Small intestine (tissue), 7 donors: ENCODE data around the gene TNNC1. TPM values are rescaled to one million over a fixed set of nuclear protein-coding genes. Genes with fewer than 3 reads are reported as not detected.

Source experiments
- DNase-seq, 2 donors: peaks; one replicate each; pipeline versions ENCODE4 v3.0.0 to v3.0.0-alpha.2; 2013
- FAIRE-seq: peaks from 2 replicates; lab custom pipeline; 2012; peaks lifted over from hg19 to GRCh38; lab: Jason Lieb, UNC
- H3K27ac ChIP-seq, 3 donors: one replicate each; pipeline ENCODE4 v1.5.1; 2013; ENCODE audit warnings: low read length in 2 of 3, mild to moderate bottlenecking in 2 of 3, control low read depth in 1 of 3, inconsistent platforms in 1 of 3, low read depth in 1 of 3, moderate library complexity in 1 of 3
- H3K27me3 ChIP-seq, 3 donors: one replicate each; pipeline ENCODE4 v1.6.1; 2013; ENCODE audit warnings: low read length in 3 of 3, inconsistent platforms in 1 of 3; ENCODE audit not compliant: control insufficient read depth in 3 of 3, insufficient read depth in 3 of 3
- H3K36me3 ChIP-seq, 3 donors: one replicate each; pipeline ENCODE4 v1.6.1; 2013; ENCODE audit warnings: low read length in 3 of 3, inconsistent platforms in 1 of 3, low read depth in 1 of 3, mild to moderate bottlenecking in 1 of 3, moderate library complexity in 1 of 3; ENCODE audit not compliant: control insufficient read depth in 3 of 3, insufficient read depth in 2 of 3
- H3K4me1 ChIP-seq, 3 donors: one replicate each; pipeline ENCODE4 v1.6.1; 2013; ENCODE audit warnings: low read length in 2 of 3, inconsistent platforms in 1 of 3, low read depth in 1 of 3, mild to moderate bottlenecking in 1 of 3, moderate library complexity in 1 of 3; ENCODE audit not compliant: control insufficient read depth in 3 of 3, insufficient read depth in 2 of 3
- H3K4me3 ChIP-seq, 3 donors: one replicate each; pipeline ENCODE4 v1.5.1; 2013; ENCODE audit warnings: low read length in 3 of 3, control low read depth in 1 of 3, inconsistent platforms in 1 of 3, low read depth in 1 of 3, mild to moderate bottlenecking in 1 of 3, moderate library complexity in 1 of 3
- H3K9me3 ChIP-seq, 2 donors: one replicate each; pipeline ENCODE4 v1.6.1; 2013; ENCODE audit warnings: low read depth in 1 of 2, low read length in 1 of 2; ENCODE audit not compliant: control insufficient read depth in 2 of 2, insufficient read depth in 1 of 2
- WGBS, 3 donors: extraction: QIAGEN DNeasy Blood & Tissue Kit; methylation state at CpG; one replicate each; pipeline ENCODE4 v1.1.7; 2013; 5-methylcytosine and 5-hydroxymethylcytosine counted together
- polyA plus RNA-seq, 4 donors: library from polyadenylated mRNA; stranded (reverse) in 3 of 4; unstranded in 1 of 4; fragments of 200-250 nt in 3 of 4; fragments of 120-200 nt in 1 of 4; gene quantifications; one replicate each; pipeline versions ENCODE4 v1.2.1 to v1.2.3, GENCODE V29; 2013
- donor health status: healthy with polysubstance abuse.
- donor health status: control.
- donor health status: control.
- donor health status: Bipolar disorder and iron deficiency.
- donor health status: healthy.

The TNNC1 gene
- polyA plus RNA-seq, 4 donors, result 0.79 to 110 (median 5.9) TPM

DNA sequence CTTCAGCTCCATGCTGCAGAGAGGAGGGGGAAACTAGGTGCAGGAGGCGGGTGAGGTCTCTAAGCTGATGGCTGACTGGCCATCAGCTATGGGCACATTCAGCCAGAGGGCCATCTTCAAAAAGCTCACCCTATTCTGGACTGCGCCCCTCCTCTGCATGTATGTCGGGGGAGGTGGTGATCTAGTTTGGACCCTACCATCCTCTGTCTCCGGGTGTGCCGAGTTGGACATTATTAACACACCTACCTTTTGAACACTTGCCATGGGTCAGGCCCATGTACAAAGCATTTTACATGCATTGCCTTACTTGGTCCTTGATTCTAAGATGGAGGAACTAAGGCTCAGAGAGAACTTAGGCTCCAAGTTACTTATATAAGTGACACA, 3.0 kb upstream of the TNNC1 start:
- 80 to 88% (median 84%) methylated on average over 5 of the region's 5 CpGs for WGBS, 3 donors

DNA sequence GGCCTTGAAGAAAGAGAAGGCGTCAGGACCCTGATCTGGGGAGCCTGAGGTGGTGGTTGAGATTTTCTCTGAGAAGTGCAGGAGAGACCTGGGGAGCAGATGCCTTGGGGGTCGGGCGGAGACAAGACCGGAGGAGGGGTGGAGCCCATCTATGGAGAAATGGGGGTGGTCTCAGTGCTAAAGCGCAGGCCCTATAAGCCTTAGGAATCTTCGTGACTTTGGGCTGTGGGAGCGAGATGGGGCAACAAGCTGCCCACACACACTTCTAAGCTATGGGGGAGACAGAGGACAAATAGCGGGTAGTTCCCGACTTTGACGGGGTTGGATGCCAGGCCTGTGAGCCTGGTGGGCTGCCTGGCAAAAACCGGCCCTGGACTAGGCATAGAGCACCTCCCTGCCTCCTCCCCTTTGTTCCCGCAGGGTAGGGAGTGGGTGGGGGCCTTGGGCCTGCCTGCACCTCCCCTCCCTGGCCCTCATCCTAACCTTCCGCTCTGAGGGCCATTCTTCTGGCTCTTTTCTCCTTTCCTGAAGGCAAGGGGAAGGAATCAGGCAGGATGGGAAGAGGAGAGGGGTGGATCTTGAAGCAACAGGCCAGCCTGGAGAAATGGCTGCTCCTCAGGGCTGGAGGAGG, 2.4 kb upstream of the TNNC1 start:
- Histone ChIP-seq H3K27me3 (no peaks in the 10 kb centered on the region), H3K36me3 (peaks cover 0 to 35% (median 8%) of the 10 kb centered on the region in 3 donors), H3K27ac (peak overlapping the region; percentile 45 to 86 (median 79)), H3K4me1 (peaks cover 3 to 33% (median 4%) of the 10 kb centered on the region in 3 donors), H3K9me3 (no peaks in the 10 kb centered on the region), H3K4me3 (peak overlapping the region; percentile 82 to 97 (median 87))
- peak in 1 of 2 donors; percentile 45 for DNase-seq
- no peak for FAIRE-seq
- 21 to 53% (median 40%) methylated on average over 13 of the region's 13 CpGs for WGBS, 3 donors

More for the DNA sequence above, 3.0 kb upstream of the TNNC1 start:
- no peak for FAIRE-seq
- Histone ChIP-seq H3K27me3 (no peaks in the 10 kb centered on the region), H3K27ac (no peak overlapping the region), H3K4me1 (peaks cover 3 to 33% (median 4%) of the 10 kb centered on the region in 3 donors), H3K9me3 (no peaks in the 10 kb centered on the region), H3K36me3 (peaks cover 0 to 38% (median 8%) of the 10 kb centered on the region in 3 donors), H3K4me3 (peak overlapping the region in 1 of 3 donors; percentile 97)
- no peak for DNase-seq

DNA sequence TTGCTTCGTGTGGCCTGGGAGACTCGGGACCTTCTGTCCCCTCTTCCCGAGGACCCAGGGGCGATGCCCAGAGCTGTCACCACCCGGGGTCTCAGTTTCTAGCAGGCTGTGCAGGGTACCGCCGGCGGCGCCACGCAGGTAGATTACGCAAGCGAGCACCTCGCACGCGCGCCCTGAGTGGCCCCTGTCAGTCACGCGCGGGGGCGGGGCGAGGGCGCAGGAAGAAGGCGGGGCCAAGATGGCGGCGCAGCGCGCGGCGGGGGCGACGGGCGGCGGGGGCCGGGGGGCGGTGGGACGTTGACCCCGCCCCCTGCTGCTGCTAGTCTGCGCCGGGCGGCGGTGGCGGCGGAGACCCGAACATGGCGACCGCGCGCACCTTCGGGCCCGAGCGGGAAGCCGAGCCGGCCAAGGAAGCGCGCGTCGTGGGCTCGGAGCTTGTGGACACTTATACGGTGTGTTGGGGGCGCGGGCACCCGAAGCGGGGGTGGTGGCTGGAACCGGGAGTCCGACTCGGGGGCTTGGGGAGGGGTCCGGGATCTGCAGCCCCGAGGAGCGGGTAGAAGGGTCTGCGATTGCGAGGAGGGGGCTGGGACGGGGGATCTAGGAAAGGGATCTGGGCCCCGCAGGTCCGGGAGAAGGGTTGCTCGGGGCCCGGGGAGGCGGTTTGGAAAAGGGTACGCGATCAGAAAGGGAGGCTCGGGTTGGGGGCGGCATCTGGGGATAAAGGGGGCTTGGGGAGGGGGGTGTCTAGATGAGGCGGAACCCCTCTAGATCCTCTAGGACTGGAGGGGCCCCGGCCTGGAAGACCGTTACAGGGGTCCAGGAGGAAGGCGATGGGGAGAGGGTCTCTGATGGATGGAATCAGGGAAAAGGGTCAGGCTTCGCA, 1.7 kb upstream of the TNNC1 start, which contains the start of gene NISCH:
Gene NISCH, plus strand, starts transcription at position 322 of the 886 bp plus-strand sequence. Its CDS starts 38 bp downstream, at position 360.
- Histone ChIP-seq H3K4me3 (peak within 1 kb of the TSS; percentile 82 to 97 (median 87)), H3K9me3 (no peaks in the 10 kb centered on the region), H3K27me3 (no peaks in the 10 kb centered on the region), H3K36me3 (peaks cover 0 to 28% (median 8%) of the 10 kb centered on the region in 3 donors), H3K27ac (peak within 1 kb of the TSS; percentile 79 to 92 (median 85)), H3K4me1 (peaks cover 3 to 33% (median 4%) of the 10 kb centered on the region in 3 donors)
- WGBS, 3 donors, result 1% methylated on average over 59 to 86 of the region's 86 CpGs
- FAIRE-seq (no peak), DNase-seq (peak; percentile 84 to 94)

DNA sequence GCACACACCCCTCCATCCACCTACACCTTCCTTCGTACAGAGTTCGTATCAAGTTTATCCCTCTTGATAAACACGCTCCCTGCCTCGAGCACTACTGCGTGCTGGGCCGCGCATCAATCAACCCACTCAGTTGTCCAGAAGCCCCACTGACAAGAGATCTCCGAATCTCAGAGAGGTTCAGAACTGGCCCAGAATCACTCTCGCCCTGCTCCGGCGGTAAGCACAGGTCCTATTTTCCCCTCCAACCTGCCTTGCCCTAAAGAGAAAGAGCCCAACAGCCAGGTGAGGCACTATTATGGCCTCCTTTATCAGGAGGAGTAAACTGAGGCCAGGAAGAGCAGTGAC, 1.1 kb upstream of the TNNC1 start:
- FAIRE-seq (no peak), DNase-seq (no peak)
- Histone ChIP-seq H3K27me3 (no peaks in the 10 kb centered on the region), H3K36me3 (peaks cover 0 to 22% (median 8%) of the 10 kb centered on the region in 3 donors), H3K9me3 (no peaks in the 10 kb centered on the region), H3K4me3 (peak overlapping the region; percentile 82 to 97 (median 87)), H3K27ac (peak overlapping the region; percentile 66 to 92 (median 73)), H3K4me1 (peaks cover 3 to 33% (median 4%) of the 10 kb centered on the region in 3 donors)
- WGBS, 3 donors, result 8 to 32% (median 17%) methylated on average over 11 of the region's 11 CpGs

DNA sequence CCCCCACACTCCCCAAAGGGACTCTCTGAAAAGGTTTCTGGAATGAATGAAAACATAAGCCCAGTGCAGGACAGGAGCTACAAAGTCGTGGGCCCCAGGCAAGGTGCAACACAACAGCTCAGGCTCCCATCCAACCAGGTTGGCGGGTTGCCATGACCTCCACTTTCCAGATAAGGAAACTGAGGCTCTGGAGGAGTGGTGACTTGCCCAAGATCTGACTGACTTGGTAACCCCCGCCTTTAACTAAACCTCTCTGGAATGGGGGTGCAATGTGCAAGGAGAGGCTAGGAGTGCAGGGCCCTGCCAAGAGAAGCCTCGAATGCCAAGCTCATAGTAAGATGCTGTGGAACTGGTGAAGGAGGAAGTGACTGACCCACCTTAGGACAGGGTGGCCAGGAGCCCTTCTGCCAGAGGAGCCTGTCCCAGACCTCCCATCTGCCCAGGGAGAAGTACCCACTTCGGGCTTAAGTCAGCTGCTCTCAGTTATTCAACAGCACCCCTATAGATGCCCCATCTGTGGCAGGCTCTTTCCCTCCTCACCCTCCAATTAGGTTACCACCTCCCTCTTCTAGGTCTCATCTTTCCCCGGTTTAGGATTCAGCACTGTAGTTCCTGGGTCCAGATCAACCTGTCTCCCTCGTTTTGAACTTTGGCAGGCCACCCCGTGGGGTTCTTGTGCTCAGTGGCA, 553 bp upstream of the TNNC1 start:
- Histone ChIP-seq H3K9me3 (no peaks in the 10 kb centered on the region), H3K27me3 (no peaks in the 10 kb centered on the region), H3K27ac (peak overlapping the region in 2 of 3 donors; percentile 66 to 92), H3K4me3 (peak overlapping the region in 2 of 3 donors; percentile 87 to 97), H3K4me1 (peaks cover 3 to 33% (median 4%) of the 10 kb centered on the region in 3 donors), H3K36me3 (peaks cover 0 to 17% (median 8%) of the 10 kb centered on the region in 3 donors)
- 26 to 54% (median 46%) methylated on average over 8 of the region's 8 CpGs for WGBS, 3 donors
- no peak for FAIRE-seq
- DNase-seq, result no peak

DNA sequence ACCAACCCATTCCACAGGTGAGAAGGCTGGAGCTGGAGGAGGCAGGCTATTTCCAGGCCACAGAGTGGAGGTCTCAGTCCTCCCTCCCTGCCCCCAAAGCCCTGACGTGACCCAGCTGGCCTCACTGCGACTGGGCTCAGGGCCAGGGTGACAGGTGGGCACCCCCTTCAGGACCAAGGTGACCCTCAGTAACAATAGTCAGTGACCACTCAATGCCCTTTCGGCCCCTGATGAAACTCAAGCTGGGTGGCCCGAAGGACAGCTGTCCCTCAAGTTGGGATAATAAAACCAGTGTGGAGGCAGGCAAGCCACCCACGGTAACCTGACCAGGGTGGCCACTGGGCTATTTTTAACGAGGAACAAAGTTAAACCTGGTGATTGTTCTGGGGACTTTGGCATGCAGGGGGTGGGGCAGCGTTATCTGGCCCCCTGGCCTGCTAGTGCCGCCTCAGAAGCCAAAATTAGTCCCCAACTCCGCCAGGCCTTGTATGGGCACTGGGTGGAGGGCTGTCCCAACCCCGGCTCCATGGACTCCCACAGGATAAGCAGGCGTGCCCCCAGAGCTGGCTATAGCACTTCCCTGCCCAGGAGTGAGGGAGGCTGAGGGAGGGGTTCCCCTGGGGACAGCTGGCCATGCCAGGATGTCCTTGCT, 1.1 kb downstream of the TNNC1 start:
- FAIRE-seq, result no peak
- H3K36me3 ChIP-seq, result peaks cover 0 to 4% (median under 1%) of the 10 kb centered on the region in 3 donors
- no peaks in the 10 kb centered on the region for H3K27me3 ChIP-seq
- no peaks in the 10 kb centered on the region for H3K9me3 ChIP-seq
- H3K4me1 ChIP-seq, result peaks cover 3 to 33% (median 4%) of the 10 kb centered on the region in 3 donors
- H3K27ac ChIP-seq, result no peak overlapping the region
- 48 to 76% (median 67%) methylated on average over 11 of the region's 11 CpGs for WGBS, 3 donors
- H3K4me3 ChIP-seq, result no peak overlapping the region
- no peak for DNase-seq

DNA sequence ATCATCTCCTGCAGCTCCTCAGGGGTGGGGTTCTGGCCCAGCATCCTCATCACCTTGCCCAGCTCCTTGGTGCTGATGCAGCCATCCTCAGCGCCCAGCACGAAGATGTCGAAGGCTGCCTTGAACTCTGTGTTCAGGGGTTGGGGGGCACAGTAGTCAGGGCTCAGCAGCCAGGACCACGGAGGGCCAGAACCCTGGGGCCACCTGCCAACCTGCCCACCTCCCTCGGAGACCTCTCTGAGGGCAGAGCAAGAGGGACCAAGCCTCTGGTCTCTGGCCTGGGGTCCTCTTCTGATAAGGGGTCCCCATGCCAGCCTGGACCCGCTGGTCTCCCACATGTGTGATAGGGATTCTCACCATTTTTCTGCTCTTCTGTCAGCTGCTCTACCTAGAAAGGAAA, 1.7 kb downstream of the TNNC1 start:
- FAIRE-seq (no peak), DNase-seq (no peak)
- Histone ChIP-seq H3K4me1 (peaks cover 3 to 33% (median 4%) of the 10 kb centered on the region in 3 donors), H3K27me3 (no peaks in the 10 kb centered on the region), H3K27ac (no peak overlapping the region), H3K9me3 (no peaks in the 10 kb centered on the region), H3K36me3 (no peaks in the 10 kb centered on the region), H3K4me3 (no peak overlapping the region)
- 92 to 93% (median 93%) methylated on average over 5 to 6 of the region's 6 CpGs for WGBS, 3 donors
